Raji (cell line): ENCODE data around the gene GPR34.

ENCODE experiments used
- POLR2A ChIP-seq: IDR thresholded peaks from 2 replicates; pipeline ENCODE4 v1.6.1; 2011; ENCODE audit warnings: low read depth, low read length, control low read depth; ENCODE audit not compliant: insufficient read depth

GPR34 gene

GRCh38 chrX:41720125-41720779 lies 31.5 kb downstream of the GPR34 start:
- no peak for TF ChIP-seq POLR2A

- TF ChIP-seq POLR2A = no peak
Observed at GRCh38 chrX:41721590-41721989, 32.8 kb downstream of the GPR34 start.

DNA sequence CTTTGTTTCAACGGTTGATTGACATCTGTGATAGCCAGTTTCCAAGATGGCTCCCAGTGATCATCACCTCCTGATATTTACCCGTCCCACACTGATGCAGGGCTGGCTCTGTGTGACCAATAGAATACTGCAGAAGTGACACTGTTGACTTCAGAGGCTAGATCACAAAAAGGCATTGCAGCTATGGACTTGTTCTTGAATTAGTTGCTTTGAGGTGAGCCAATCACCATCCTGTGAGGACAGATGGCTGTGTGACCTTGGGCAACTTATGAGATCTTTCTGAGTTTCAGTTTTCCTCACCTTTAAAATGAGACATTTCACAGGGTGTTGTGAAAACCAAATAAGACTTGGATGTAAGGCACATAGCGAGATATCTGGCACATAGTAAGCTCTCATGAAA lies 33.4 kb downstream of the GPR34 start:
- TF ChIP-seq POLR2A = no peak

DNA sequence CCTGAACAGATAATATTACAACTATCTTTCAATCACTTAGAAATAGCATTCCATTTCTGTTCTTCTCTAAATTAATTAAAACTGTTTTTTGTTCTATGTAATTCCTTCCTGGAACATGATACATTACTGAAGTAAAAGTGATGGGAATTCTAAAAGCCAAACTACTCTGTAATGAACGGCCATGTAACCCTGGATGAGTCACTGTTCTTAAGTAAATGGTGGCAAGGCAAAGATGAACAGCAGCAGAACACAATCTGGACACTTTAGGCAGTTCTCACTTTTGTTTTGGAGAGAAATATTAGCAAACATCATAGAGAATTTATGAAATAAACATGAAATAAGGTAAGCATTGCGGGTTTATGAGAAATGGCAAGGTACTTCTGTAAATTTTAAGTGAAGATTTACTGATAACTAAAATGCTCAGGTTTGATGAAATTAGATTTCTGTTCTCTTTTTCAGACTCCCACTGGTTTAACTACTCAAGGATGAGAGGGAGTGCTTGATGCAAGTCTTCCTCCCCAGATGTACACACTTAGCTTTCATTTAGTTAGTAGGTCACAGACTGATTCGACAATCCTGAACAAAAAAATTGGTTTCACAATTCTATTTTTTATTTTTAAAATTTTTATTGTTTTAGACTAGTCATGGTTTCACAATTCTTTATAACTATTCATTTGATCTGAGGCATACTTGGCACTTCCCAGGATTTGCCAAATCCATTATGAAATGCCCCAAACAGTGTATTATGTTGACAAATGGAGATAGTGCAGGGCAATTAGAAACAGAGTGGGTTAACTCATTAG lies 34.2 kb downstream of the GPR34 start:
- TF ChIP-seq POLR2A = no peak

DNA sequence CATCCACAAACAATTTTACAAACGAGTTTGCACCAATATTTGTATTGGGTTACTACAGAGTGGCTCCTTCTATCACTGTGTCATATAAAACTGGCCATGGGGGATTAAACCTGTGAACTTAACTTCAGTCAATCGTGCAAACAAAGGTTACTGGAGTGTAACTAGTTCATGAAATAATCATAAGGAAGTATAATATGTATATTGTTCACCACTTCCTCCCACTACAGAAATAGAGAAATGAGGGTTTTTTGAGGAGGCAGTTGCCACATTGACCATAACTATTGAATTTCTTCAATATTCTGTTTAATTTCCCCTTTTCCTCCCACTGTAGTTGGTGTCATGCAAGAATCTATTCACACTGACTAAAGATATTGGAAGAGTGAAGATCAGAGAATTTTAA lies 35.1 kb downstream of the GPR34 start, which contains the start of gene GPR82:
GPR82 (plus strand) TSS at position 356 of the 400 bp plus-strand sequence. CDS start 2,846 bp downstream, outside the sequence.
- no peak for TF ChIP-seq POLR2A

GRCh38 chrX:41728125-41728524 lies 39.4 kb downstream of the GPR34 start:
- no peak for TF ChIP-seq POLR2A

- no peak for TF ChIP-seq POLR2A
Observed at GRCh38 chrX:41730081-41730480, 41.3 kb downstream of the GPR34 start.

- TF ChIP-seq POLR2A = no peak
Observed at GRCh38 chrX:41732260-41732659, 43.5 kb downstream of the GPR34 start.

GRCh38 chrX:41733939-41734338 lies 45.2 kb downstream of the GPR34 start:
- no peak for TF ChIP-seq POLR2A

GRCh38 chrX:41734530-41734929 lies 45.8 kb downstream of the GPR34 start:
- no peak for TF ChIP-seq POLR2A

DNA sequence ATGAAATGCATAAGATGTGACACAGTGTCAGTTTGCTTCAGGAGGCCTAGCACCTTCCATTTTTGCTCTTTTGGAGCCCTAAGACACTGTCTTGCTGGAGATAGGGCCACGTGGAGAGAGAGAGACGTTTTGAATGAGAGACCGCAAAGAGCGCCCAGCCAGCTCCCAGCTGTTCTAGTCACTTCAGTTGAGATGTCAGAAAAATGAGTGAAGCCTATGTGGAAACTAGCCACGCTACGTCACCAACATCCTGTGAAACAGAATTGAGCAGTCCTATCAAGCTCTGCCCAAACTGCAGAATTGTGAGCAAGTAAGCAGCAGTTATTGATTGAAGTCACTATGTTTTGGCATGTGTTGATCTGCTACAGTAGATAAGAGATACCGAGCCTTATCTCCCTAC lies 48.3 kb downstream of the GPR34 start:
- no peak for TF ChIP-seq POLR2A

DNA sequence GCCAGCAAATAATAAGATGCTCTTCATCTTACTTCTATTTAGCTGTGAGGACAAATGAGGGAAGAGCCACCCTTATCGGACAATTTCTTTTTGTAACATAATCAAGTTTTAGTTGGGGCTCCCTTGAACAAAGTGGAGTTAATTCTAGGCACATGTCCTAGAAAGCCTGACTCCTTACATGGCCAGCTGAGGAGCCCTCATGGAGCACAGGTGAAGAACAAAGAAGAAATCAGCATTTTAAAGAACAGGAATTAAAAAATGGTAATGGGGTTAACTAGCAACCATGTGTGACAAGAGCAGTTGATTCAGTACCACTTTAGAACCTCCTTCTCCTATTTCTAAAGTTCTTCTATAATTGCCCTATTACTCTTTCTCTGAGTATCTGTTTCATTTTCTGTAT lies 51.1 kb downstream of the GPR34 start:
- no peak for TF ChIP-seq POLR2A
